Colonic mucosa (tissue), 4 donors: ENCODE measurements around the gene IL19. TPM values are rescaled to one million over a fixed set of nuclear protein-coding genes. Genes with fewer than 3 reads are reported as not detected.

Experiments used
- DNase-seq: peaks from one replicate; pipeline ENCODE4 v3.0.0-alpha.2; 2020
- H3K27ac ChIP-seq: fragments of 200-600 bp; one replicate; pipeline ENCODE4 v1.8.0; 2021
- H3K27me3 ChIP-seq: fragments of 200-600 bp; one replicate; pipeline ENCODE4 v1.8.0; 2021
- H3K36me3 ChIP-seq: fragments of 200-600 bp; one replicate; pipeline ENCODE4 v1.8.0; 2021
- H3K4me1 ChIP-seq: fragments of 200-600 bp; one replicate; pipeline ENCODE4 v1.8.0; 2021; ENCODE audit warnings: mild to moderate bottlenecking
- H3K4me3 ChIP-seq: fragments of 200-600 bp; one replicate; pipeline ENCODE4 v1.8.0; 2021
- H3K9ac ChIP-seq, 2 donors: one replicate each; pipeline ENCODE4 v1.7.0; 2013; ENCODE audit warnings: control low read depth in 2 of 2, low read depth in 2 of 2, low read length in 2 of 2
- H3K9me3 ChIP-seq: fragments of 200-600 bp; one replicate; pipeline ENCODE4 v1.8.0; 2021
- CTCF ChIP-seq: fragments of 200-600 bp; IDR thresholded peaks from one replicate; pipeline ENCODE4 v1.8.0; 2022; ENCODE audit warnings: antibody characterized with exemption, mild to moderate bottlenecking
- intact Hi-C: fragments of 100-400 bp; cut with DNase I; formaldehyde crosslinking; loops from one replicate; pipeline ENCODE4 v1.14.1; 2022
- total RNA-seq, 2 donors: library from RNA; stranded (reverse); fragmentation: NEBNext Ultra II Directional in 1 of 2; extraction: Animal tissue kit (Norgen Biotek cat#: 25700) in 1 of 2; gene quantifications; one replicate each; pipeline ENCODE4 v1.2.1, GENCODE V29; 2021
- donor health status: healthy.
- donor health status: DM: no; HTN: no; CAD: no.
- donor health status: DM: no; HTN: no; CAD: no.

Gene IL19
- total RNA-seq, 2 donors from 2014 or later: 0.40 TPM; not detected in 1

DNA sequence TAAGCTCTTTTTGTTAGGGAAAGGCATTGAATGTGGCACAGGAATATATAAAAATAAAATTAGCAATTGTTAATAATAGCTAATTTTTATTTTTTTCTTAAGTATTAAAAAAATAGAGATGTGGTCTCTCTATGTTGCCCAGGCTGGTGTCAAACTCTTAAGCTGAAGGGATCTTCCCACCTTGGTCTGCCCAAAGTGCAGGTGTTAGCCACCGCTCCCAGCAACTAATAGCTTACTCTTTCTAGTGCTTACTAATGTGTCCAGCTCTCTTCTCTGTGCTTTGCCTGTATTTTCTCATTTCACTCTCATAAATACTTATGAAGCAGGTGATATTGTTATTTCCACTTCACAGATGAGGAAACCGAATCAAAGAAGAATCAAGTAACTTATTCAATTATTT is 113.3 kb downstream of the IL19 start:
- H3K27ac ChIP-seq: no peak overlapping the region
- no peak for TF ChIP-seq CTCF
- no peaks in the 10 kb centered on the region for H3K9me3 ChIP-seq
- no peak overlapping the region for H3K4me3 ChIP-seq
- H3K9ac ChIP-seq: no peak overlapping the region
- intact Hi-C loops: no loop called here
- no peaks in the 10 kb centered on the region for H3K27me3 ChIP-seq
- no peaks in the 10 kb centered on the region for H3K4me1 ChIP-seq
- H3K36me3 ChIP-seq: no peaks in the 10 kb centered on the region
- no peak for DNase-seq

DNA sequence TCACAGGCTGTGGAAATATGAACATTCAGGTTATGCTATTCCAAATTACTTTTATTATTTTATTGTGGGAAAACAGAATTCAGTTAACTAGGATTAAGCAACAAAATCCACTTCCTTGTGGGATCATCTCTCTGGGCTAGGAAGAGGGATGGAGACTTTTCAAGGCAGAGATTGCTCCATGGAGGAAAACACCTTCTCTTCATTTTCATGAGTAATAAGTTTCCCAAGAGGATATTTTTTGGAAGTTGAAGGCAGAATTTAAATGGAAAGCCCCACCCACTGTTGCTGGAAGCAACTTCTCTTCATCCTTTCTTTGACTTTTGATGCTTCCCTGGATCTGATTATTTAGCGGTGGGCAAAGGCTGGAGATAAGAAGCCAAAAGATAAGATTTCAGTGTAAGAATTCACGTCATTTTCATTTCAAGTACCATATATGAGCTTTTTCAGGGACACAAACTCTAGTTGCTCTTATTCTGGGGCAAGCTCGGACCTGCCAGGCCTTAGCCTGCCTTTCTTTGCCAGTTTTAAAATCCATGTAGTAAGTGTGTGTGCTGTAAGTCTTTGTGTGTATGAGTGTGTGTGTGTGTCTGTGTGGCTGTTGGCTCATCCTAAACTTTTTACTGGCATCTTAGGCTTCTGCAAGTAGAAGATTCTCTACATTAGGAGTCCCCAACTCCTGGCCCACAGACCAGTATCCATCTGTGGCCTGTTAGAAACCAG is 114.9 kb downstream of the IL19 start:
- Histone ChIP-seq H3K36me3 (no peaks in the 10 kb centered on the region), H3K27ac (no peak overlapping the region), H3K27me3 (no peaks in the 10 kb centered on the region), H3K9ac (no peak overlapping the region), H3K9me3 (no peaks in the 10 kb centered on the region), H3K4me3 (no peak overlapping the region), H3K4me1 (no peaks in the 10 kb centered on the region)
- DNase-seq: no peak
- intact Hi-C loops: no loop called here
- no peak for TF ChIP-seq CTCF

DNA sequence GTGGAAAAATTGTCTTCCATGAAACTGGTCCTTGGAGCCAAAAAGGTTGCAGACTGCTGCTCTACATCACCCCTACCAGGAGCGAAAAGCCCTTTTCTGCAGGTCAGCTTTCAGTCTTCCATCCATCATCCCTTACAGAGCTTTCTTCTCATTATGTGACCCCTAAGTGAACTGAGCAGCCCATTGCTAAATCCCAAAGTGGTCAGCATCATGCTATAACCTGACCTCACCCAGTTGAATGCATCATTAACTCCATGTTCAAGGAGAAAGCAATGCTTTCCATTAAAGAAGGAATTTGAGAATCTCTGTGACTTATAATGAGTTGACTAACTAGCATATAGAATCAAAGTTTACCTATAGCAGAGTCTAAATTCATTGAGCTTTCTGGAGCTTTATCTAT is 116.3 kb downstream of the IL19 start:
- no peak for DNase-seq
- H3K9me3 ChIP-seq: no peaks in the 10 kb centered on the region
- H3K27me3 ChIP-seq: no peaks in the 10 kb centered on the region
- no peak overlapping the region for H3K9ac ChIP-seq
- H3K4me1 ChIP-seq: no peaks in the 10 kb centered on the region
- H3K27ac ChIP-seq: no peak overlapping the region
- intact Hi-C loops: no loop called here
- H3K4me3 ChIP-seq: no peak overlapping the region
- TF ChIP-seq CTCF: no peak
- no peaks in the 10 kb centered on the region for H3K36me3 ChIP-seq

GRCh38 chr1:206887701-206888100 is 117.1 kb downstream of the IL19 start:
- no peak overlapping the region for H3K9ac ChIP-seq
- no peak for TF ChIP-seq CTCF
- H3K4me1 ChIP-seq: no peaks in the 10 kb centered on the region
- DNase-seq: no peak
- H3K27ac ChIP-seq: no peak overlapping the region
- H3K4me3 ChIP-seq: no peak overlapping the region
- no peaks in the 10 kb centered on the region for H3K9me3 ChIP-seq
- intact Hi-C loops: no loop called here
- no peaks in the 10 kb centered on the region for H3K27me3 ChIP-seq
- H3K36me3 ChIP-seq: no peaks in the 10 kb centered on the region

- Histone ChIP-seq H3K4me1 (no peaks in the 10 kb centered on the region), H3K9me3 (no peaks in the 10 kb centered on the region), H3K27ac (no peak overlapping the region), H3K36me3 (no peaks in the 10 kb centered on the region), H3K27me3 (no peaks in the 10 kb centered on the region), H3K9ac (no peak overlapping the region), H3K4me3 (no peak overlapping the region)
- intact Hi-C loops: no loop called here
- no peak for TF ChIP-seq CTCF
- DNase-seq: no peak
Measured at GRCh38 chr1:206890125-206891060, 119.8 kb downstream of the IL19 start.
